Measurements from ENCODE around the gene RBM20. TPM values are rescaled to one million over a fixed set of nuclear protein-coding genes. Genes with fewer than 3 reads are reported as not detected.

RBM20 gene
- total and polyA plus RNA-seq, 10 of the 15 experiments (the other 5 are each of a cell fraction or from before 2014, with no cell fraction given) = 0.04 to 0.26 (median 0.15) TPM

GRCh38 chr10:110774069-110775019, 130.2 kb downstream of the RBM20 start (continued):
- TF ChIP-seq NR2F1 (conservative IDR thresholded peaks at IDR 0.05) (peak; percentile 100), HDAC6 (IDR thresholded peaks at IDR 0.05; ENCODE audit: unreplicated experiment) (no peak), NRF1 (conservative IDR thresholded peaks at IDR 0.05; ENCODE audit: low read depth, low read length) (no peak), BHLHE40 (IDR thresholded peaks at IDR 0.05; ENCODE audit: borderline replicate concordance in 1 of 2, low read depth in 2 of 2, low read length in 1 of 2) (peak; percentile 86 to 88), ZBED1 (IDR thresholded peaks at IDR 0.05; ENCODE audit: borderline replicate concordance) (peak; percentile 96), HDGF (IDR thresholded peaks at IDR 0.05) (peak; percentile 97), CHD4 (IDR thresholded peaks at IDR 0.05) (no peak), NBN (IDR thresholded peaks at IDR 0.05) (peak; percentile 99), NFYB (IDR thresholded peaks at IDR 0.05; ENCODE audit: insufficient read depth, low read depth, low read length) (no peak), NFIC (IDR thresholded peaks at IDR 0.05; ENCODE audit: low read depth, low read length) (peak; percentile 100), IKZF2 (IDR thresholded peaks at IDR 0.05) (peak; percentile 100), MYB (IDR thresholded peaks at IDR 0.05; ENCODE audit: borderline replicate concordance, low read depth, low read length) (peak; percentile 93), PRDM15 (CRISPR knock-in tag; IDR thresholded peaks at IDR 0.05) (no peak), ZNF687 (IDR thresholded peaks at IDR 0.05) (peak; percentile 20), ZZZ3 (IDR thresholded peaks at IDR 0.05; ENCODE audit: control insufficient read depth, insufficient read length, low read depth) (no peak)
- TF ChIP-seq, protein P1, sequence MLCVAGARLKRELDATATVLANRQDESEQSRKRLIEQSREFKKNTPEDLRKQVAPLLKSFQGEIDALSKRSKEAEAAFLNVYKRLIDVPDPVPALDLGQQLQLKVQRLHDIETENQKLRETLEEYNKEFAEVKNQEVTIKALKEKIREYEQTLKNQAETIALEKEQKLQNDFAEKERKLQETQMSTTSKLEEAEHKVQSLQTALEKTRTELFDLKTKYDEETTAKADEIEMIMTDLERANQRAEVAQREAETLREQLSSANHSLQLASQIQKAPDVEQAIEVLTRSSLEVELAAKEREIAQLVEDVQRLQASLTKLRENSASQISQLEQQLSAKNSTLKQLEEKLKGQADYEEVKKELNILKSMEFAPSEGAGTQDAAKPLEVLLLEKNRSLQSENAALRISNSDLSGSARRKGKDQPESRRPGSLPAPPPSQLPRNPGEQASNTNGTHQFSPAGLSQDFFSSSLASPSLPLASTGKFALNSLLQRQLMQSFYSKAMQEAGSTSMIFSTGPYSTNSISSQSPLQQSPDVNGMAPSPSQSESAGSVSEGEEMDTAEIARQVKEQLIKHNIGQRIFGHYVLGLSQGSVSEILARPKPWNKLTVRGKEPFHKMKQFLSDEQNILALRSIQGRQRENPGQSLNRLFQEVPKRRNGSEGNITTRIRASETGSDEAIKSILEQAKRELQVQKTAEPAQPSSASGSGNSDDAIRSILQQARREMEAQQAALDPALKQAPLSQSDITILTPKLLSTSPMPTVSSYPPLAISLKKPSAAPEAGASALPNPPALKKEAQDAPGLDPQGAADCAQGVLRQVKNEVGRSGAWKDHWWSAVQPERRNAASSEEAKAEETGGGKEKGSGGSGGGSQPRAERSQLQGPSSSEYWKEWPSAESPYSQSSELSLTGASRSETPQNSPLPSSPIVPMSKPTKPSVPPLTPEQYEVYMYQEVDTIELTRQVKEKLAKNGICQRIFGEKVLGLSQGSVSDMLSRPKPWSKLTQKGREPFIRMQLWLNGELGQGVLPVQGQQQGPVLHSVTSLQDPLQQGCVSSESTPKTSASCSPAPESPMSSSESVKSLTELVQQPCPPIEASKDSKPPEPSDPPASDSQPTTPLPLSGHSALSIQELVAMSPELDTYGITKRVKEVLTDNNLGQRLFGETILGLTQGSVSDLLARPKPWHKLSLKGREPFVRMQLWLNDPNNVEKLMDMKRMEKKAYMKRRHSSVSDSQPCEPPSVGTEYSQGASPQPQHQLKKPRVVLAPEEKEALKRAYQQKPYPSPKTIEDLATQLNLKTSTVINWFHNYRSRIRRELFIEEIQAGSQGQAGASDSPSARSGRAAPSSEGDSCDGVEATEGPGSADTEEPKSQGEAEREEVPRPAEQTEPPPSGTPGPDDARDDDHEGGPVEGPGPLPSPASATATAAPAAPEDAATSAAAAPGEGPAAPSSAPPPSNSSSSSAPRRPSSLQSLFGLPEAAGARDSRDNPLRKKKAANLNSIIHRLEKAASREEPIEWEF (IDR thresholded peaks at IDR 0.05; ENCODE audit: insufficient replicate concordance, low read depth, low read length) = peak; percentile 64

Data from GM12878 (cell line).